Breast epithelium (tissue), 3 donors: Measurements from ENCODE around the gene STRA8.

Experiments
- POLR2A ChIP-seq: fragments of 450-650 bp; IDR thresholded peaks from one replicate; pipeline ENCODE4 v1.6.1; 2016; ENCODE audit warnings: antibody characterized with exemption, mild to moderate bottlenecking, moderate library complexity
- TF ChIP-seq, protein P1 (sequence below), 3 donors: fragments of 450-650 bp; IDR thresholded peaks; one replicate each; pipeline ENCODE4 v1.5.1; 2016 to 2017; ENCODE audit warnings: antibody characterized with exemption in 3 of 3, mild to moderate bottlenecking in 3 of 3, moderate library complexity in 3 of 3

DNA sequence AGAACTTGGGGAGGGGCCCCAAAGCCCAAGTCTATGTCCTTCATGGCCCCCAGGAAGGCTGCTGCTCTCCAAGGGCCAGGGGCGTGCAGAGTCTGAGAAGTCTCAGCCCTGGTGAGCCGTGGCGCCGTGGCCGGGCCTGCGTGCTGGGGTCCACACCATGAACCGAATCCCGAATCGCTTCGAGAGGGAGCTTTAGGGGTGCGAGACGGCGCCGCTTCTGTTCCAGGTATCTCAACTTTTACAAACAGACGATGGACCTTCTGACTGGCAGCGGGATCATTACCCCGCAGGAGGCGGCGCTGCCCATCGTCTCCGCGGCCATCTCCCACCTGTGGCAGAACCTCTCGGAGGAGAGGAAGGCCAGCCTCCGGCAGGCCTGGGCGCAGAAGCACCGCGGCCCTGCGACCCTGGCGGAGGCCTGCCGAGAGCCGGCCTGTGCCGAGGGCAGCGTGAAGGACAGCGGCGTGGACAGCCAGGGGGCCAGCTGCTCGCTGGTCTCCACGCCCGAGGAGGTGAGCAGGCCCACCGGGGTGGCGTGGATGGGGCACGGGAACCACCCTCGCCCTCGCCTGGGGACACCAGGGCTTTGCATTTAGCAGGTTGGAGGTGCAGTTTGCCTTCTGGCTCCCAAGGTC, 12.7 kb downstream of the STRA8 start:
- TF ChIP-seq, protein P1, sequence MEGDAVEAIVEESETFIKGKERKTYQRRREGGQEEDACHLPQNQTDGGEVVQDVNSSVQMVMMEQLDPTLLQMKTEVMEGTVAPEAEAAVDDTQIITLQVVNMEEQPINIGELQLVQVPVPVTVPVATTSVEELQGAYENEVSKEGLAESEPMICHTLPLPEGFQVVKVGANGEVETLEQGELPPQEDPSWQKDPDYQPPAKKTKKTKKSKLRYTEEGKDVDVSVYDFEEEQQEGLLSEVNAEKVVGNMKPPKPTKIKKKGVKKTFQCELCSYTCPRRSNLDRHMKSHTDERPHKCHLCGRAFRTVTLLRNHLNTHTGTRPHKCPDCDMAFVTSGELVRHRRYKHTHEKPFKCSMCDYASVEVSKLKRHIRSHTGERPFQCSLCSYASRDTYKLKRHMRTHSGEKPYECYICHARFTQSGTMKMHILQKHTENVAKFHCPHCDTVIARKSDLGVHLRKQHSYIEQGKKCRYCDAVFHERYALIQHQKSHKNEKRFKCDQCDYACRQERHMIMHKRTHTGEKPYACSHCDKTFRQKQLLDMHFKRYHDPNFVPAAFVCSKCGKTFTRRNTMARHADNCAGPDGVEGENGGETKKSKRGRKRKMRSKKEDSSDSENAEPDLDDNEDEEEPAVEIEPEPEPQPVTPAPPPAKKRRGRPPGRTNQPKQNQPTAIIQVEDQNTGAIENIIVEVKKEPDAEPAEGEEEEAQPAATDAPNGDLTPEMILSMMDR (IDR thresholded peaks at IDR 0.05): no peak
- no peak for TF ChIP-seq POLR2A
